ENCODE data around the gene BRINP3. TPM values are rescaled to one million over a fixed set of nuclear protein-coding genes. Genes with fewer than 3 reads are reported as not detected.

Gene BRINP3
- total RNA-seq, 4 donors from 2014 or later = 0.23 to 0.25 TPM; not detected in 2

GRCh38 chr1:190175320-190175719 is 302.3 kb downstream of the BRINP3 start:
- no peak overlapping the region for H3K4me3 ChIP-seq (ENCODE audit: low read depth, poor library complexity, severe bottlenecking)
- no peak for DNase-seq (ENCODE audit: low spot score in 2 of 2)
- WGBS, 2 donors = 69 to 77% methylated on average over 3 of the region's 3 CpGs
- TF ChIP-seq POLR2A (IDR thresholded peaks at IDR 0.05) (no peak), CTCF (IDR thresholded peaks at IDR 0.05) (no peak)
- intact Hi-C loops (cut with DNase I; ENCODE audit: low total_unique reads) = no loop called here

GRCh38 chr1:190172651-190173430 is 304.8 kb downstream of the BRINP3 start:
- no peak for DNase-seq (ENCODE audit: low spot score in 2 of 2)
- 69 to 71% methylated on average over 8 of the region's 8 CpGs for WGBS, 2 donors
- intact Hi-C loops (cut with DNase I; ENCODE audit: low total_unique reads) = no loop called here
- no peak overlapping the region for H3K4me3 ChIP-seq (ENCODE audit: low read depth, poor library complexity, severe bottlenecking)
- TF ChIP-seq POLR2A (IDR thresholded peaks at IDR 0.05) (no peak), CTCF (IDR thresholded peaks at IDR 0.05) (no peak)

GRCh38 chr1:190170321-190170720 is 307.3 kb downstream of the BRINP3 start:
- 58 to 60% methylated on average over 3 of the region's 3 CpGs for WGBS, 2 donors
- TF ChIP-seq POLR2A (IDR thresholded peaks at IDR 0.05) (no peak), CTCF (IDR thresholded peaks at IDR 0.05) (no peak)
- H3K4me3 ChIP-seq (ENCODE audit: low read depth, poor library complexity, severe bottlenecking) = no peak overlapping the region
- intact Hi-C loops (cut with DNase I; ENCODE audit: low total_unique reads) = no loop called here
- no peak for DNase-seq (ENCODE audit: low spot score in 2 of 2)

GRCh38 chr1:190169311-190170067 is 308.2 kb downstream of the BRINP3 start:
- intact Hi-C loops (cut with DNase I; ENCODE audit: low total_unique reads) = no loop called here
- DNase-seq (ENCODE audit: low spot score in 2 of 2) = no peak
- H3K4me3 ChIP-seq (ENCODE audit: low read depth, poor library complexity, severe bottlenecking) = no peak overlapping the region
- WGBS, 2 donors = 20 to 30% methylated on average over 3 of the region's 3 CpGs
- no peak for TF ChIP-seq POLR2A (IDR thresholded peaks at IDR 0.05)
- TF ChIP-seq CTCF (IDR thresholded peaks at IDR 0.05) = no peak

GRCh38 chr1:190168893-190169280 is 308.8 kb downstream of the BRINP3 start:
- H3K4me3 ChIP-seq (ENCODE audit: low read depth, poor library complexity, severe bottlenecking) = no peak overlapping the region
- WGBS, 2 donors = 35 to 36% methylated on average over 3 of the region's 3 CpGs
- no peak for TF ChIP-seq CTCF (IDR thresholded peaks at IDR 0.05)
- TF ChIP-seq POLR2A (IDR thresholded peaks at IDR 0.05) = no peak
- intact Hi-C loops (cut with DNase I; ENCODE audit: low total_unique reads) = no loop called here
- no peak for DNase-seq (ENCODE audit: low spot score in 2 of 2)

All from lower leg skin (tissue), 4 donors.